Measurements from ENCODE around the gene SPATA24. TPM values are rescaled to one million over a fixed set of nuclear protein-coding genes. Genes with fewer than 3 reads are reported as not detected.

The SPATA24 gene
- total and polyA plus RNA-seq, 2 of the 8 experiments (the other 6 are each of a cell fraction or from before 2014, with no cell fraction given) = 5.8 to 9.4 TPM

- no peak for TF ChIP-seq ZNF274 (IDR thresholded peaks at IDR 0.05; ENCODE audit: borderline replicate concordance, extremely low read depth, low read length)
Observed at GRCh38 chr5:139369181-139369580, 34.7 kb downstream of the SPATA24 start (continued).

Data from H1 (cell line).